GM12874 (cell line): ENCODE data around the gene CPHXL2.

Experiments
- CTCF ChIP-seq: IDR thresholded peaks from 2 replicates; pipeline ENCODE4 v1.5.1; 2011; ENCODE audit warnings: low read depth, mild to moderate bottlenecking, control low read depth, low read length, moderate library complexity; ENCODE audit not compliant: insufficient read depth

The CPHXL2 gene

GRCh38 chr16:75660726-75661302, 16.0 kb downstream of the CPHXL2 start:
- TF ChIP-seq CTCF = no peak

- TF ChIP-seq CTCF = no peak
Measured at GRCh38 chr16:75660321-75660720, 16.5 kb downstream of the CPHXL2 start.

- no peak for TF ChIP-seq CTCF
Measured at GRCh38 chr16:75658175-75658574, 18.6 kb downstream of the CPHXL2 start.

GRCh38 chr16:75653922-75654321, 22.9 kb downstream of the CPHXL2 start:
- TF ChIP-seq CTCF = no peak

GRCh38 chr16:75648265-75649076, 28.3 kb downstream of the CPHXL2 start:
- no peak for TF ChIP-seq CTCF

GRCh38 chr16:75647492-75648264, 29.1 kb downstream of the CPHXL2 start, which contains the start of the genes KARS1 and TERF2IP:
Gene KARS1, minus strand, starts transcription at chr16:75647665. Its CDS starts 26 bp downstream, at chr16:75647639.
Gene TERF2IP, plus strand, starts transcription at chr16:75647773. Its CDS starts 110 bp downstream, at chr16:75647883.
- no peak for TF ChIP-seq CTCF

- no peak for TF ChIP-seq CTCF
Measured at GRCh38 chr16:75647112-75647491, 29.7 kb downstream of the CPHXL2 start.
